Stomach (tissue), 9 donors: Measurements from ENCODE around the gene SLC22A1. TPM values are rescaled to one million over a fixed set of nuclear protein-coding genes. Genes with fewer than 3 reads are reported as not detected.
"Not testable (repeated sequence)": the region's sequence is repeated elsewhere in the genome, so short reads cannot be mapped to it uniquely, and the experiment has no call there.

ENCODE experiments used
- DNase-seq, 2 donors: peaks; one replicate each; pipeline versions ENCODE4 v3.0.0 to v3.0.0-alpha.2; 2013 to 2019
- H3K27ac ChIP-seq, 5 donors: fragments of 200-600 bp in 4 of 5; sonication (generic) in 4 of 5; one replicate each; pipeline ENCODE4 v1.5.1; 2013 to 2019; ENCODE audit warnings: mild to moderate bottlenecking in 1 of 5, moderate library complexity in 1 of 5
- H3K27me3 ChIP-seq, 3 donors: fragments of 200-600 bp; sonication (generic); one replicate each; pipeline ENCODE4 v1.5.1; 2017 to 2019; ENCODE audit warnings: mixed run types in 1 of 3
- H3K36me3 ChIP-seq, 4 donors: fragments of 200-600 bp; sonication (generic); 1 replicate in 3 of 4; 2 replicates in 1 of 4; pipeline ENCODE4 v1.5.1; 2016 to 2019
- H3K4me1 ChIP-seq, 4 donors: fragments of 200-600 bp; sonication (generic); one replicate each; pipeline ENCODE4 v1.5.1; 2016 to 2019
- H3K4me3 ChIP-seq, 4 donors: fragments of 200-600 bp; sonication (generic) in 3 of 4; one replicate each; pipeline ENCODE4 v1.5.1; 2016 to 2019; ENCODE audit warnings: mild to moderate bottlenecking in 1 of 4
- H3K9me3 ChIP-seq, 4 donors: fragments of 200-600 bp; sonication (generic); one replicate each; pipeline ENCODE4 v1.5.1; 2016 to 2019
- EP300 ChIP-seq: sonication (generic); formaldehyde crosslinking; IDR thresholded peaks from one replicate; pipeline ENCODE4 v1.6.1; 2017; ENCODE audit warnings: antibody characterized with exemption
- POLR2A ChIP-seq, 4 donors: fragments of 450-650 bp; IDR thresholded peaks; one replicate each; pipeline ENCODE4 v1.6.1; 2016; ENCODE audit warnings: antibody characterized with exemption in 4 of 4, control low read depth in 2 of 4, mild to moderate bottlenecking in 1 of 4, moderate library complexity in 1 of 4
- POLR2AphosphoS5 ChIP-seq, 3 donors: sonication (generic); formaldehyde crosslinking; IDR thresholded peaks; one replicate each; pipeline ENCODE4 v1.6.1; 2016; ENCODE audit warnings: antibody characterized with exemption in 3 of 3
- WGBS, 5 donors: extraction: QIAGEN DNeasy Blood & Tissue Kit in 3 of 5; methylation state at CpG; one replicate each; pipeline versions ENCODE4 v1.1.5 to v1.1.7; 2013 to 2018; 5-methylcytosine and 5-hydroxymethylcytosine counted together
- intact Hi-C: fragments of 100-400 bp; cut with DNase I; formaldehyde crosslinking; loops from one replicate; pipeline ENCODE4 v1.15.1; 2023; ENCODE audit warnings: low total_unique reads
- polyA plus RNA-seq, 3 donors: library from polyadenylated mRNA; stranded (reverse); fragments of 200-250 nt; gene quantifications; one replicate each; pipeline ENCODE4 v1.2.3, GENCODE V29; 2013
- total RNA-seq, 5 donors: library from RNA; depleted of rRNA; stranded (reverse); fragments of >200 nt; gene quantifications; one replicate each; pipeline versions ENCODE4 v1.1.0 to v1.2.3, GENCODE V29; 2014 to 2016
- TF ChIP-seq, protein P1 (sequence below), 7 experiments: fragments of 450-650 bp in 4 of 7; fragments of 200-600 bp in 3 of 7; sonication (generic) in 3 of 7; IDR thresholded peaks; one replicate each; pipeline ENCODE4 v1.5.1; 2016 to 2019; ENCODE audit warnings: antibody characterized with exemption in 7 of 7, control low read depth in 2 of 7, mild to moderate bottlenecking in 1 of 7
- donor health status: healthy with polysubstance abuse.
- donor health status: Bipolar disorder and iron deficiency.
- donor health status: healthy.

SLC22A1 gene
- total and polyA plus RNA-seq, 8 donors = 0.20 to 36.2 (median 2.2) TPM; not detected in 2

DNA sequence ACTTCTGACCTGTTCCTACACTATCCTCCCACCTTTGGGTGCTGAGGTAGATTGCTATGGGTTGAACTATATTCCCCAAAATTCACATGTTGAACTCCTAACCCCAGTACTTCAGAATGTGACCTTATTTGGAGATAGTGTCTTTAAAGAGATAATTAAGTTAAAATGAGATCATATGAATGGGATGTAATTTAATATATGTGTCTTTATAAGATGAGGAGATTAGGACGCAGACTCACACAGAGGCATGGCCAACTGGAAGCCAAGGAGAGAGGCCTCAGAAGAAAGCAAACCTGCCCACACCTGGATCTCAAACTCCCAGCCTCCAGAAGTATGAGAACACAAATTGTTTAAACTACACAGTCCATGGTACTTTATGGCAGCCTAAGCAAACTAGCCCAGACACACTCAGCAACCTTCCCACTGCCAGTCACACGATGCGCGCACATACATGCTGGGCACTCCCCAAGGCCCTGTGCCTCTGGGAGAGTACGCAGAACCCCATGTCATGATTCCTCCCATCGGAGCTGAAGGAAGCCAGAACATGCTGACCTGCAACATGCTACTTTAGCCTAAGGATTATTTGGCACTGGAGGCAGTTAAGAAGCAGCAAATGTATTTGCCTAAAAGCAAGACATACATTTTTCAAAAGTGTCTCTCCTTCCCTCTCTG, 8.9 kb upstream of the SLC22A1 start:
- peak in 1 of 2 donors; percentile 23 for DNase-seq
- no peak for TF ChIP-seq EP300
- no peak overlapping the region for H3K27ac ChIP-seq
- no peaks in the 10 kb centered on the region for H3K4me1 ChIP-seq
- no peak overlapping the region for H3K4me3 ChIP-seq
- no peaks in the 10 kb centered on the region for H3K27me3 ChIP-seq
- 89 to 97% (median 93%) methylated on average over 6 of the region's 6 CpGs for WGBS, 5 donors
- intact Hi-C loops = no loop called here
- no peaks in the 10 kb centered on the region for H3K9me3 ChIP-seq
- peaks cover 0 to 28% (median 24%) of the 10 kb centered on the region in 4 donors for H3K36me3 ChIP-seq

DNA sequence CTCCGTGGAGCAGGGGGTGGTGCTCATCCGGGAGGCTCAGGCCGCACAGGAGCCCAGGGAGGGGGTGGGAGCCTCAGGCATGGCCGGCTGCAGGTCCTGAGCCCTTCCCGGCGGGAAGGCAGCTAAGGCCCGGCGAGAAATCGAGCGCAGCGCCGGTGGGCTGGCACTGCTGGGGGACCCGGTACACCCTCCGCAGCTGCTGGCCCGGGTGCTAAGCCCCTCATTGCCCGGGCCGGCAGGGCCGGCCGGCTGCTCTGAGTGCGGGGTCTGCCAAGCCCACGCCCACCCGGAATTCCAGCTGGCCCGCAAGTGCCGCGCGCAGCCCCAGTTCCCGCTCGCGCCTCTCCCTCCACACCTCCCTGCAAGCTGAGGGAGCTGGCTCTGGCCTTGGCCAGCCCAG, 7.1 kb upstream of the SLC22A1 start:
- 90 to 100% (median 97%) methylated on average over 3 to 29 of the region's 29 CpGs for WGBS, 5 donors
- H3K27ac ChIP-seq, DNase-seq, intact Hi-C loops, H3K27me3 ChIP-seq, H3K4me3 ChIP-seq, H3K4me1 ChIP-seq, H3K9me3 ChIP-seq: not testable (repeated sequence)
- peaks cover 0 to 30% (median 23%) of the 10 kb centered on the region in 4 donors for H3K36me3 ChIP-seq

DNA sequence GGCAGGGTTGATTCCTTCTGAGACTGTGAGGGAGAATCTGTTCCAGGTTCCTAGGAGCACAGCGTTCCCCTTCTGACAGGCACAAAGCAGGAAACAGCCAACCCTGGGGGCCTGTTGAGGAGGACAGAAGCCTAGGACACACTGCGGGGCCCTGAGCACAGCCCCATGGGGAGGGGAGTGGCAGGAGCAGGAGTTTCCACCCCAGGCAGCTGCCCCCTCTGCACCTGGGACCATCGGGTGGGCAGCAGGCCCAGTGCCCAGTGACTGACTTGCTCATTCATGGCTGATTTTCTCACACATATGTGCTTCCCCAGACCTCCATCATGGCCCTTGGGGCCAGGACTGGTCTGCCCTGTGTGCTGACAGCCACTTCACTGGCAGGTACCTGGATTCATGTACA, 6.2 kb upstream of the SLC22A1 start:
- intact Hi-C loops = no loop called here
- H3K4me3 ChIP-seq = no peak overlapping the region
- H3K4me1 ChIP-seq = no peaks in the 10 kb centered on the region
- TF ChIP-seq EP300 = no peak
- DNase-seq = no peak
- no peaks in the 10 kb centered on the region for H3K9me3 ChIP-seq
- no peak overlapping the region for H3K27ac ChIP-seq
- H3K27me3 ChIP-seq = no peaks in the 10 kb centered on the region
- peaks cover 0 to 30% (median 23%) of the 10 kb centered on the region in 4 donors for H3K36me3 ChIP-seq
- 96 to 100% (median 98%) methylated on average over 1 to 3 of the region's 3 CpGs for WGBS, 5 donors

DNA sequence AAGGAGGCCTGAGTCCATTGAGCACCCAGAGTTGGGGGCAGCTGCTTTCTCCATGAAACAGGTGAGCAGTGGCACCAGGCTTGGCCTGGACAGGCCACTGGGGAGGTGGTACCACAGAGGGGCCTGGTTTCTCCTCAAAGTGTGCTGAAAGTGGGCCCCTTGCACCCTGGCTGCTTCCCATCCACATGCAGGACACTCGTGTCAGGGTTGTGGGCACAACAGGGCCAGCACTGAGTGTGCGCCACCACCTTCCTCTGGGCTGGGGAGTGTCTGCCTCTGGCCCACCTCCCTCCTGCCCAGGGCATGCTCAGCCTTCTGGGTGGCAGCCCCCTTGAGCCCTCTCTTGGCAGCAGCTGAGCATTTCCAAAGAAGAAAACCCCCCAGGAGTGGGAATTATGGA, 5.2 kb upstream of the SLC22A1 start:
- H3K36me3 ChIP-seq = peaks cover 0 to 30% (median 23%) of the 10 kb centered on the region in 4 donors
- intact Hi-C loops = no loop called here
- no peak overlapping the region for H3K27ac ChIP-seq
- WGBS, 5 donors = 94 to 100% (median 97%) methylated on average over 2 of the region's 2 CpGs
- no peak for DNase-seq
- H3K9me3 ChIP-seq = no peaks in the 10 kb centered on the region
- H3K4me3 ChIP-seq = no peak overlapping the region
- no peaks in the 10 kb centered on the region for H3K27me3 ChIP-seq
- no peak for TF ChIP-seq POLR2A (IDR thresholded peaks at IDR 0.05)
- no peak for TF ChIP-seq EP300
- TF ChIP-seq POLR2AphosphoS5 (IDR thresholded peaks at IDR 0.05) = no peak
- TF ChIP-seq, protein P1, sequence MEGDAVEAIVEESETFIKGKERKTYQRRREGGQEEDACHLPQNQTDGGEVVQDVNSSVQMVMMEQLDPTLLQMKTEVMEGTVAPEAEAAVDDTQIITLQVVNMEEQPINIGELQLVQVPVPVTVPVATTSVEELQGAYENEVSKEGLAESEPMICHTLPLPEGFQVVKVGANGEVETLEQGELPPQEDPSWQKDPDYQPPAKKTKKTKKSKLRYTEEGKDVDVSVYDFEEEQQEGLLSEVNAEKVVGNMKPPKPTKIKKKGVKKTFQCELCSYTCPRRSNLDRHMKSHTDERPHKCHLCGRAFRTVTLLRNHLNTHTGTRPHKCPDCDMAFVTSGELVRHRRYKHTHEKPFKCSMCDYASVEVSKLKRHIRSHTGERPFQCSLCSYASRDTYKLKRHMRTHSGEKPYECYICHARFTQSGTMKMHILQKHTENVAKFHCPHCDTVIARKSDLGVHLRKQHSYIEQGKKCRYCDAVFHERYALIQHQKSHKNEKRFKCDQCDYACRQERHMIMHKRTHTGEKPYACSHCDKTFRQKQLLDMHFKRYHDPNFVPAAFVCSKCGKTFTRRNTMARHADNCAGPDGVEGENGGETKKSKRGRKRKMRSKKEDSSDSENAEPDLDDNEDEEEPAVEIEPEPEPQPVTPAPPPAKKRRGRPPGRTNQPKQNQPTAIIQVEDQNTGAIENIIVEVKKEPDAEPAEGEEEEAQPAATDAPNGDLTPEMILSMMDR (IDR thresholded peaks at IDR 0.05) = no peak
- H3K4me1 ChIP-seq = no peaks in the 10 kb centered on the region

DNA sequence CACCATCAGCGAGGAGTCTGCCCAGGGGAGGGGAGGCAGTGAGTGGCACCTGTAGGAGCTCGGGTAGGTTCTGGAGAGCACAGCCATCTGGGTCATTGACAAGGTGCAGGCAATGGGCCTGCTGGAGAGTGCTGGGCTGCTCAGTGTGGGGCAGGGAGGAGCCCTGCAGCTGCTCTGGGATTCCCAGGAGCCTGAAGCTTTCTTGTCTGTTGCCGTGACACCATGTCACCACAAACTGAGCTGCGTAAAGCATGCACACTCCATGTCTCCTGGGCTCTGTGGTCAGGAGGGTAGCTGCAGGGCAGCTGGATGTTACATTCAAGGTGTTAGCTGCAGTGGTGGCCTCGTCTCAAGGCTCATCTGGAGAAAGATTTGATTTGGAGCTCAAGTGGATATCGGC, 4.5 kb upstream of the SLC22A1 start:
- Histone ChIP-seq H3K4me1 (no peaks in the 10 kb centered on the region), H3K27me3 (no peaks in the 10 kb centered on the region), H3K9me3 (no peaks in the 10 kb centered on the region), H3K36me3 (peaks cover 0 to 35% (median 25%) of the 10 kb centered on the region in 4 donors), H3K27ac (no peak overlapping the region), H3K4me3 (no peak overlapping the region)
- no peak for DNase-seq
- intact Hi-C loops = no loop called here
- 95 to 98% (median 97%) methylated on average over 6 of the region's 6 CpGs; no CpG with 5 or more reads in 1 of the 5 donors for WGBS, 5 donors
- no peak for TF ChIP-seq EP300

DNA sequence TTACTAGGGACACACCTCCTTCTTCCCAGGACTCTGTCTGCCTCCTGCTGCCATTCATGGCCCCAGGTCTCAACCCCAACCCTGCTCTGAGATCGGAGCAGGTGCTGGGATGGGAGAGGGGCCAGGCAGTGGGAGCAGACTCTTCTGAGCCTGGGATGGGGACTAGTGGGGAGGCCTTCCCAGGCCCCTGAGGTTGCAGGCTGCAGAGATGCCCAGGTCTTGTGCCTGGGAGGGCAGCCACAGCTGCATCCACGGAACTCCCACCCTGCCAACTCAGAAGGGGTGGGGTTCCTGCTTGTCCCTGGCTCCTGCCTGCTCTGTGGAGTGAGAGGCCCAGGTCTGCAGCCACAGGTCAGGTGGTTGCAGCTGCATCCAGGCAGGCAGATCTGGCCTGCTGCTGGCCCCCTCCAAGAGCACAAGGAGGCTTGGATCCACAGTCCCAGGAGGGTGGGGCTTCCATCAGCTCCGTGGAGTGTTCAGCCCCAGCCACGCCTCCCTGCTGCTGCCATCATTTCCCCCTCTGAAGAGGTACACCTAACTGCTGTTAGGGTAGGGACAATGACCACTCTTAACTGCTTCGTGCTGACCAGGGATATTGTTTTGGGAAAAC, 2.9 kb upstream of the SLC22A1 start:
- Histone ChIP-seq H3K4me3 (no peak overlapping the region), H3K36me3 (peaks cover 0 to 36% (median 18%) of the 10 kb centered on the region in 4 donors), H3K9me3 (no peaks in the 10 kb centered on the region), H3K4me1 (no peaks in the 10 kb centered on the region), H3K27ac (no peak overlapping the region), H3K27me3 (no peaks in the 10 kb centered on the region)
- intact Hi-C loops = no loop called here
- DNase-seq = no peak
- WGBS, 5 donors = 84 to 91% (median 88%) methylated on average over 4 to 5 of the region's 5 CpGs
- TF ChIP-seq POLR2AphosphoS5 (IDR thresholded peaks at IDR 0.05) = no peak
- TF ChIP-seq, protein P1 (IDR thresholded peaks at IDR 0.05) = no peak
- no peak for TF ChIP-seq POLR2A (IDR thresholded peaks at IDR 0.05)
- no peak for TF ChIP-seq EP300
